HG03175 (cell line): Measurements from ENCODE around the gene ARHGAP10.

Experiments used
- ATAC-seq: cut with Tn5 transposase; IDR thresholded peaks from one replicate; pipeline ENCODE4 v1.9.1; 2021; ENCODE audit warnings: mild to moderate bottlenecking, moderate library complexity; ENCODE audit not compliant: unreplicated experiment

Gene ARHGAP10

GRCh38 chr4:147764337-147764736, 32.4 kb downstream of the ARHGAP10 start:
- ATAC-seq: no peak

GRCh38 chr4:147765121-147765529, 33.2 kb downstream of the ARHGAP10 start:
- ATAC-seq: no peak

- ATAC-seq: no peak
Observed at GRCh38 chr4:147768113-147768512, 36.2 kb downstream of the ARHGAP10 start.

- ATAC-seq: no peak
Observed at GRCh38 chr4:147769386-147769785, 37.5 kb downstream of the ARHGAP10 start.

GRCh38 chr4:147770831-147771230, 38.9 kb downstream of the ARHGAP10 start:
- no peak for ATAC-seq

GRCh38 chr4:147772056-147772455, 40.2 kb downstream of the ARHGAP10 start:
- ATAC-seq: no peak

GRCh38 chr4:147772459-147772969, 40.6 kb downstream of the ARHGAP10 start:
- ATAC-seq: no peak

GRCh38 chr4:147773261-147774184, 41.6 kb downstream of the ARHGAP10 start:
- no peak for ATAC-seq

GRCh38 chr4:147776716-147777115, 44.8 kb downstream of the ARHGAP10 start:
- ATAC-seq: no peak

GRCh38 chr4:147777456-147778091, 45.7 kb downstream of the ARHGAP10 start:
- ATAC-seq: no peak

GRCh38 chr4:147778942-147779341, 47.1 kb downstream of the ARHGAP10 start:
- ATAC-seq: peak; percentile 51

- ATAC-seq: no peak
Observed at GRCh38 chr4:147779451-147779850, 47.6 kb downstream of the ARHGAP10 start.

- ATAC-seq: peak; percentile 63
Observed at GRCh38 chr4:147780137-147780777, 48.4 kb downstream of the ARHGAP10 start.

GRCh38 chr4:147782087-147782781, 50.3 kb downstream of the ARHGAP10 start:
- ATAC-seq: no peak

- no peak for ATAC-seq
Observed at GRCh38 chr4:147785129-147785528, 53.2 kb downstream of the ARHGAP10 start.

GRCh38 chr4:147786031-147786430, 54.1 kb downstream of the ARHGAP10 start:
- ATAC-seq: peak; percentile 95

- ATAC-seq: no peak
Observed at GRCh38 chr4:147786531-147786930, 54.6 kb downstream of the ARHGAP10 start.

- no peak for ATAC-seq
Observed at GRCh38 chr4:147787204-147787603, 55.3 kb downstream of the ARHGAP10 start.

- no peak for ATAC-seq
Observed at GRCh38 chr4:147788791-147789190, 56.9 kb downstream of the ARHGAP10 start.

- no peak for ATAC-seq
Observed at GRCh38 chr4:147789596-147789995, 57.7 kb downstream of the ARHGAP10 start.

- no peak for ATAC-seq
Observed at GRCh38 chr4:147790412-147790811, 58.5 kb downstream of the ARHGAP10 start.
